NK-92 (cell line): ENCODE results near the gene GMFB.
A peak's percentile ranks its signal among the peaks of the same experiment; 100 is the strongest.
"Not testable (repeated sequence)": the region's sequence is repeated elsewhere in the genome, so short reads cannot be mapped to it uniquely, and the experiment has no call there.

Experiments
- DNase-seq: peaks from one replicate; lab custom pipeline; 2025; ENCODE audit not compliant: unreplicated experiment; lab: John Stamatoyannopoulos, UW

The GMFB gene

DNA sequence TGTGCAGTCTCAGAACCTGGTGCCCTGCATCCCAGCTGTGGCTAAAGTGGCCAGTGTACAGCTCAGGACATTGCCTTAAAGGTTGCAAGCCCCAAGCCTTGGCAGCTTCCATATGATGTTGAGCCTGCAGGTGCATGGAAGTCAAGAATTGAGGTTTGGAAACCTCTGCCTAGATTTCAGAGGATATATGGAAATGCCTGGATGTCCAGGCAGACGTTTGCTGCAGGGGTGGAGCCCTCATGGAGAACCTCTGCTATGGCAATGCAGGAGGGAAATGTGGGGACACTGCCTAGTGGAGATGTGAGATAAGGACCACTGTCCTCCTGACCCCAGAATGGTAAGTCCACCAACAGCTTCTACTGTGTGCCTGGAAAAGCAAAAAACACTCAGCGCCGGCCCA, 29.7 kb downstream of the GMFB start:
- DNase-seq: no peak

DNA sequence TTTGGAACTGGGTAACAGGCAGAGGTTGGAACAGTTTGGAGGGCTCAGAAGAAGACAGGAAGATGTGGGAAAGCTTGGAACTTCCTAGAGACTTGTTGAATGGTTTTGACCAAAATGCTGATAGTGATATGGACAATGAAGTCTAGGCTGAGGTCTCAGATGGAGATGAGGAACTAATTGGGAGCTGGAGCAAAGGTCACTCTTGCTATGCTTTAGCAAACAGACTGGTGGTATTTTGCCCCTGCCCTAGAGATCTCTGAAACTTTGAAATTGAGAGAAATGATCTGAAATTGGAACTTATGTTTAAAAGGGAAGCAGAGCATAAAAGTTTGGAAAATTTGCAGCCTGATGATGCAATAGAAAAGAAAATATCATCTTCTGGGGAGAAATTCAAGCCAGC, 30.2 kb downstream of the GMFB start:
- not testable (repeated sequence) for DNase-seq

DNA sequence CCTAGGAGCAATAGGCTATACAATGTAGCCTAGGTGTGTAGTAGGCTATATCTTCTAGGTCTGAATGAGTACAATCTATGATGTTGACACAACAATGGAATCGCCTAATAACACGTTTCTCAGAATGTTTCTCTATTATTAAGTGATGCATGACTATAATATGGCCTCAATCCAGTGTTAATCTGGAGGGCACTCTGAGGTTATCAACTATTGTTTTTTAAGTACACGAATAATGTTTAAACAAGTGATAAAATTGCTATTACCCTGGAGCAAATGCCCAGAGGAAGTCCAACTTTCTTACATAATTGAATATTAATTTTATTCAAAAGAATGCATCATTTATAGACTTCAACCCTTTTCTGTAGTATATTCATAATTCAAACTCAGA, 31.2 kb downstream of the GMFB start:
- DNase-seq: no peak

DNA sequence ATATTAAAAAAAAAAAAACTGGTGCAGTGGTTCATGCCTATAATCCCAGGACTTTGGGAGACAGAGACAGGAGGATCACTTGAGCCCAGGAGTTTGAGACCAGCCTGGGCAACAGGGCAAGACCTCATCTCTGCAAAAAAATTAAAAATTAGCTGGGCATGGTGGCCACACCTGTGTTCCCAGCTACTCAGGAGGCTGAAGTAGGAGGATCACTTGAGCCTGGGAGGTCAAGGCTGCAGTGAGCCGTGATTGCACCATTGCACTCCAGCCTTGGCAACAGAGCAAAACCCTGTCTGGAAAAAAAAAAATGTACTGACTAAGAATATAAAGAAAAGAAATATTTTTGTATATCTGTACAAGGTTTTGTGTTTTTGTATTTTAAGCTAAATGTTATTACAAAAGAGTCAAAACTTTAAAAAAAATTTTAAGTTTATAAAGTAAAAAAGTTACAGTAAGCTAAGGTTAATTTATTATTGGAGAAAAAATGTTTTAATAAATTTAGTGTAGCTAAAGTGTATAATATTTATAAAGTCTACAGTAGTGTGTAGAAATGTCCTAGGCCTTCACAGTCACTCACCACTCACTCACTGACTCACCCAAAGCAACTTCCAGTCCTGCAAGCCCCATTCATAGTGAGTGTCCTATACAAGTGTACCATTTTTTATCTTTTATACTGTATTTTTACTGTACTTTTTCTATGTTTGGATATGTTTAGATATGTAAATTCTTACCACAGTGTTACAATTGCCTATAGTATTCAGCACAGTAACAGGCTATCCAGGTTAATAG, 31.8 kb downstream of the GMFB start:
- not testable (repeated sequence) for DNase-seq

DNA sequence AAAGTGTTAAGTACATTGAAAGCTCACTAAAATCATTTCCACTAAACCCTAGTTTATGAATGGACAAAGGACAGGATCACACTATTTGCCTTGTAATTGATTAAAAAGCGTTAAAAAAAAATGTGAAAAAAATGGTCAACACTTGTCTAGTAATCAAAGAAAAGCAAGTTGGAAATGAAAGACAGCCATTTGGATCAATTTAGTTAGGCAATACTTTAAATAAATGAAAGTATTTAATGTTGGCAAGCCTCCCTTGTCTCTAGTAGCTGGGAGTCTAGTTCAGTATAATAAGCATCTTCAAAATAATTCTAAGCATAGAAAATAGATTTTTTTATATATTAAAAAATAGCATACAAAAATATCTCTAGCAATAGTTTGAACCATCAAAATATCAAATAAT, 33.4 kb downstream of the GMFB start:
- DNase-seq: no peak

DNA sequence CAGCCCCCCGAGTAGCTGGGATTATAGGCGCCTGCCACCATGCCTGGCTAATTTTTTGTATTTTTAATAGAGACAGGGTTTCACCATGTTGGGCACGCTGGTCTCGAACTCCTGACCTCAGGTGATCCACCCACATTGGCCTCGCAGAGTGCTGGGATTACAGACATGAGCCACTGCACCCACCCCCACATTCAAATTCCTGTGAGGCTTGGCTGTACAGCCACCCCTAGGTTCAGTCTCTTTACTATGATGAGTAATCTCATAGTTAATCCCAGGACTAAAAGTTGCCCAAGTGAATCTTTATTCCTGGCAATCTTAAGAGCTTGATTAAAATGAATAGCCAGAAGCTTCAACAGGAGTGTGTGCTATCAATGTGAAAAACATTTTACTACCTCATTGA, 34.8 kb downstream of the GMFB start:
- not testable (repeated sequence) for DNase-seq

DNA sequence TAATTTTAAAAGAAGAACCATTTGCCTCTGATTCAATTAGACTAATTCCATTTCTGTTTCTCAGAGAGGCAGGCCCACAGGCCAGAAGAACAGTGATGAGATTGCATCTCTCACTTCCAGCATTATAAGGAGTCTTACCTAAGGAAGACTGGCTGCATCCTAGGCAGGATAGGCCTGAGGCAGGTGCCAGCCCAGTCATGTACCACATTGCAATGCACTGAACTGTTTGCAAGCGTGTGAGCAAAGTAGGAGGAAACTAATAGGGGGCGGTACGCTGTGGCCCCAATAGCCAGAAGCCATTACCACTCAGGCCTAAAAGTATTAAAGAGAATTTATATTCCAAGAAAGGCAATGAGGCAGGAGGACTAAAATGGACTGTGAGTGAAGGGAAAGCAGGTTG, 35.5 kb downstream of the GMFB start:
- no peak for DNase-seq

DNA sequence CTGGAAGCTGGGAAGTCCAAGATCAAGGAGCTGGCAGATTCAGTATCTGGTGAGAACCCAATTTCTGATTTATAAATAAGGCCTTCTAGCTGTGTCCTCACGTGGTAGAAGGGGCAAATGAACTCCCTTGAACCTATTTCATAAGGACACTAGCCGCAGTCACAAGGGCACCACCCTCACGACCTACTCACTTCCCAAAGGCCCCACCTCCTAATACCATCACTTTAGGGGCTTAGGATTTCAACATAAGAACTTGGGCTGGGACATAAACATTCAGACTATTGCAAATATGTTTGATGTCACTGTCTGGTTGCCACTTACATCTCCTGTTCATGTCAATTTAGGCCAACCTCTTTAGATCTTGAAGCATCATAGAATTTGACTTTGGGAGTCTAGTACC, 36.8 kb downstream of the GMFB start:
- no peak for DNase-seq

DNA sequence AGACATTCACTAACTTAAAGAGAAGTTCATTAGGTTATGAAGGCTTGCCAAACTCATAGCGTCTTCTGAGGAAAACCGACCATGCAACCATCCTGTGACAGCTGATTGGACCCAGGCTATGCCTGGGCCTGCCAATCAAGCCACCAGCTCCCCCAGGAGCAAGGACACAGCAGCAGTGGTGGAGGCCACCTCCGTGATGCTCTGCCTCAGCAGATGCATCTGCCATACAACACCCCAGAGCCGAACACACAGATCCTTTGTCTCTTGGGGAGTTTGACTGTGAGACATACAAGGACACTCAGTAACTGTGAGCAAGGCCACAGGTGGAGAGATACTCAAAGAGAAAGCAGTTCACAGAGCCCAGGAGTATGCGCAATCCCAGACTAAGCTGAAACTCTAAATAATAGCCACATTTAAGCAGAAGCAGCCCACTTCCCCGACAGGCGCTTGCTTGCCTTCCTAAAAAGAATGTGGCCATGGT, 37.6 kb downstream of the GMFB start:
- no peak for DNase-seq

DNA sequence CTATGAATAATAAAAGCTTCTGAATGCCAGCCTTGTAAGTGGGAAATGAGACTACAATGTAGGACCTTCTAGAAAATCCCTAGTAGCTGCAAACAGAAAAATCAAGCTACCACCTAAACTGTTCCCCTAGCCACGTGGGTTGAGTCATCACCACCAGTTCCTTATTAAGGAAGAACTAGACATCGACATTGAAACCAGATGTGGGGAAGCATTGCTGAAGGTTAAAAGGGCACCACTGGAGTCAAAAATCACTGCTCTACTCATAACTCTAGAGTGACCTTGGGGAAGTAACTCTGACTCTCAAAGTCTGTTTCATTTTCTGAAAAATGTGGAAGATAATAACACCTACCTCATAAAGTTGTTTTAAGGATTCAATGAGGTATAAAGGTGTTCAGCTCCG, 38.2 kb downstream of the GMFB start:
- DNase-seq: no peak

DNA sequence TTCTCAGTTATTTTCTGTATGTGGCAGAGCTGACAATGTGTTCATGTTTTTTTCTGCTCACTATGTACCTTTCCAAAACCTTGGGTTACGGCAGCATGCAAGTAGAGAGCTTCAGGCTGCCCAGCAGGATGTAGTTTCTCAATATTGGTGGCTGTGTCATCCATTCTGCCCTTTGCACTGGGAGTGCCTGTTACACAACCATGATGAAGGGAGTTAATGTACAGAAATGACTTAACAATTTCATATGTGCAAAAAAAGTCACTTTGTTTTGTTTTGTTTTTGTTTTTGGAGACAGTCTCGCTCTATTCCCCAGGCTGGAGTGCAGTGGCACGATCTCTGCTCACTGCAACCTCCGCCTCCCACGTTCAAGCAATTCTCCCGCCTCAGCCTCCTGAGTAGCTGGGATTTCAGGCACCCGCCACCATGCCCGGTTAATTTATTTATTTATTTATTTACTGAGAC, 41.5 kb downstream of the GMFB start:
- no peak for DNase-seq

DNA sequence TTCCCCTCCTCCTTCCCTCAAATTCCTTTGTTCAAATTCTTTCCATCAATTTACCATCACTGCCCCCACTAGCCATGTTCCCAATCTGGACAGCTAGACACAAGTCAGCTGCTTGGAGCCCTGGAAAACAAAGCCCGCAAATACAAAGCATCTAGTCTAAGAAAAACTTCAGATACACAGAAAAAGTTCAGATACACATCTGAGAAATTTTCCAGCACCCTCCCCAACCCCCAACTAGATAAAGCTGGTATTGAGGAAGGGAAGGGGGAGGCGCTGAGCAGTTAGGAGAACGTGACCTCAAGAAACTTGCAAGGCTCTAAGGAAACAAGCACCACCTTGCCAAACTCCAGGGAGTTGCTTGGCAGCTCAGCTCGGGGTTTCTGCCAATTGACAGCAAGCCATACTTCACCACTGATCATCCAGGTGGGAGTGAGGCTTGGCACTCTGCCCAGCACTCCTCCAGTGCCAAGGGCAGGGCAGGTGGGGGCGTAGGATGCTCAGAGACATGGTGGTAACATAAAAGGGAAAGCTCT, 42.6 kb downstream of the GMFB start:
- DNase-seq: no peak

DNA sequence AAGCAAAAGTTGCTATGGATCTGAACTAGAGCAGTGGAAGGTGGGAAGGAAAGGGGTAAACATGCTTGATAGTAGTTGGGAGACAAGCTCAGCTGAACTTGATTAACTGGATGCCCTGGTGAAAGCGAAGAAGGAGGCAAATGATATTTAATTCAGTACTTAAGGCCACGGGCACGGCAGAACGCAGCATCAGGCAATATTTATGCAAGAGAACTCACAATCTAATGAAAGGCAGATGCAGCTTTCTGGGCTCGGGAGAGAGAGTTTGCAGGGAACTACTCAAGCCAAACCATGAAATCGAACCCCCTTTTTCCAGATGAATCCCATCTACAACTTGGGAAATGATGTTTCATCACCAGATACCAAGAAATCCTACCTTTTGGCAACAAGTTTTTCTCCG, 44.1 kb downstream of the GMFB start:
- no peak for DNase-seq

DNA sequence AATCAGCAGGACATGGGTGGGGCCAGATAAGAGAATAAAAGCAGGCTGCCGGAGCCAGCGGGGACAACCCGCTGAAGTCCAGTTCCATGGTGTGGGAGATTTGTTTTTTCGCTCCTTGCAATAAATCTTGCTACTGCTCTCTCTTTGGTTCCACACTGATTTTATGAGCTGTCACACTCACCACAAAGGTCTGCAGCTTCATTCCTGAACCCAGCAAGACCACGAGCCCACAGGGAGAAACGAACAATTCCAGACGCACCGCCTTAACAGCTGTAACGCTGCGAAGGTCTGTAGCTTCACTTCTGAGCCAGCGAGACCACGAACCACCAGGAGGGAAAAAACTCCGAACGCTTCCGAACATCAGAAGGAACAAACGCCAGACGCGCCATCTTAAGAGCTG, 44.8 kb downstream of the GMFB start:
- DNase-seq: no peak

DNA sequence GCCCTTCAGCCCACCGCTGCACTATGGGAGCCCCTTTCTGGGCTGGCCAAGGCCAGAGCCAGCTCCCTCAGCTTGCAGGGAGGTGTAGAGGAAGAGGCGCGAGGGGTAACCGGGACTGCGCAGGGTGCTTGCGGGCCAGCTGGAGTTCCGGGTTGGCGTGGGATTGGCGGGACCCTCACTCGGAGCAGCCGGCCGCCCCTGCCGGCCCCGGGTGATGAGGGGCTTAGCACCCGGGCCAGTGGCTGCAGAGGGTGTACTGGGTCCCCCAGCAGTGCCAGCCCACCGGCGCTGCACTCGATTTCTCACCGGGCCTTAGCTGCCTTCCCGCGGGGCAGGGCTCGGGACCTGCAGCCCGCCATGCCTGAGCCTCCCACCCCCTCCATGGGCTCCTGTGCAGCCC, 45.8 kb downstream of the GMFB start:
- not testable (repeated sequence) for DNase-seq

DNA sequence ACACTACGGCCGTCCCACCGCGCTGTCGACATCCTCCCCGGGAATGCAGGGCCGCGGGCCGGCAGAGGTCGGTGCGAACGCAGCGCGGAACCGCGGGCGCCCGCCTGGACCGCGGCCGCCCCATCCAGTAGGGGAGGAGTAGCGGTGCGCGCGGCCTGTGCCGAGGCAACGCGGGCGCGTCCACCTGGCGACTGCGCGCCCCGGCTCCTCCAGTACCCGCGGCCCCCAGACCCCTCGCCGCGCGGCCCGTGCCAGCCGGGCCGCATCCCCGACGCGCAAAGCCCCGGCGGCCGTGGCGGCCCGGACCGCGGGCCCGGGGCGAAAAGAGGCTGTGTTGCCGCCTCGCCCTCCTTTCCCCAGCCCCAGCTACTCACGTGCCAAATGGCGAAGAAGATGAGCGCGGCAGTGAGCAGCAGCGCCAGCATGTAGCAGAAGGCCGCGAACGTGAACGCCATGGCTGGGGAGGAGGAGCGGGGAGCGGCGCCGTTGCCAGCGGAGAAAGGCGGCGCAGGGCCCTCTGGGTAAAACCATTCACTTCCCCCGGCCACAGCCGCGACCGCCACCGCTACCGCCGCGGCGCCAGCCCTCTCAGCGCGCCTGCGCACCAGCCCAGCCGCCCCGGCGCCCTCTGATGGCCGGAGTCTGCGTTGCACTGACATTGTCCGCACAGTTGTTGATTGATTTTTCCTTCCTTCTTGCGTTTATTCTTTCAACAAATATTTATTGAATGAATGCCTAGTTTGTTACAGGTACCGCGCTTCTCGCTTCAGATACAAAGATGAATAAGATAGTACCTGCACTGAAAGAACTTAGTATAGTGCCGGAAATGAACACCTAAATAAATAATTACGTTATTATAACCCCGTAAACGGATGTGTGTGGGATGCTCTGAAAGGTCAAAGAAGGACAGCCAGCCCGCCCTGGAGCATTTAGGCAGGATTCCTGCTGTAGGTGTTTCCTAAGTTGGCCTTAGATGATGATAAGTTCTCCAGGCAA, 47.6 kb downstream of the GMFB start, which contains the start of gene CNIH1:
TSS of gene CNIH1 (minus strand) at position 502 of the 996 bp plus-strand sequence. CDS start at position 455, 47 bp downstream.
- DNase-seq: peak; percentile 49

DNA sequence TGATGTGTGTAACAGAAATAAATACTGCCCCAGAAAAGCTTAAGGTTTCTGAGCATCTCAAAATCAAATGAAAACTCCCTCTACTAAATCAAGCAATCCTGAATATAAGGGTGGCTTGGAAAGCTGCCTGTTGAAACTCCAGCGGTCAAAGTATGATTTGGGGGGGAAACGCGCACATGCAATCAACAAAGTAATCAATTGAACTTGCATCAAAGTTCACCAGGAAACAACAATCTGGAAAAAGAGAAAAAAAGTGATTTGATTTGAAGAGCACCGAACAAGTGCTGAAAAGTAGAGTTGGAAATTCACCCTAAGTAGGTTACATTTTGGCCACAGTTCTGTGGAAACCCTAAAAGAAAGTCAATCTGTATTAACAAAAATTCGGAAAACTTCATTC, 48.3 kb downstream of the GMFB start:
- no peak for DNase-seq

DNA sequence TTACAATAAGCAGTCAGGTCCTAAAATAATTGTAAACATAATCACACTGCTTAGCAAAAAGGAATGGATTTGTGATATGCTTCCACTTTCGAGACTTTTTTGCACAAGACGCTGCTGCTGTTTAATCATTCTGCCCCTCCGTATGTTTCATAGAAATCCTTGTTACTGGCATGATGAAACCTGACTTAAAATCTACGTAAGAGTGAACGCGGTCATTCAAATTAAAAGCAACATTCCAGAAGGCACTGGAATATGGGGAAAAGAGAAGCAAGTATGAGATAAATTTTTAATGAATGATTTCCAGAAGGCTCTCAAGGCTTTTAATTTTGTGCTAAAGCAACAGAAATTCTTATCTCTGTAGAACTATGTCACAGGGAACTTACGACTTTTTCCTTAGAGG, 48.7 kb downstream of the GMFB start:
- no peak for DNase-seq

DNA sequence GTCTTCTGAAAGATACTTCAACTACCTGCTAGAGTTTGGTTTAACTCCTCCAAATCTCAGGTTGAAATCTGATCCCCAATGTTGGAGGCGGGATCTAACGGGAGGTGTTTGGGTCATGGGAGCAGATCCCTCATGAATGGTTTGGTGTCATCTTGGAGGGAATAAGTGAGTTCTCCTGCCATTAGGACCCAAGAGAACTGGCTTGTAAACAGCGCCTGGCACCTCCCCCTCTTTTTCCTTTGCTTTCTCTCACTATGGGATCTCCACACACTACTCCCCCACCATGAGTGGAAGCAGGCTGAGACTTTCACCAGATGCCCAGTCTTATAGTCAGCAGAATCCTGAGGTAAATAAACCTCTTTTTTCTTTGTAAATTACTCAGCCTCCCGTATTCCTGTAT, 50.1 kb downstream of the GMFB start:
- DNase-seq: no peak

DNA sequence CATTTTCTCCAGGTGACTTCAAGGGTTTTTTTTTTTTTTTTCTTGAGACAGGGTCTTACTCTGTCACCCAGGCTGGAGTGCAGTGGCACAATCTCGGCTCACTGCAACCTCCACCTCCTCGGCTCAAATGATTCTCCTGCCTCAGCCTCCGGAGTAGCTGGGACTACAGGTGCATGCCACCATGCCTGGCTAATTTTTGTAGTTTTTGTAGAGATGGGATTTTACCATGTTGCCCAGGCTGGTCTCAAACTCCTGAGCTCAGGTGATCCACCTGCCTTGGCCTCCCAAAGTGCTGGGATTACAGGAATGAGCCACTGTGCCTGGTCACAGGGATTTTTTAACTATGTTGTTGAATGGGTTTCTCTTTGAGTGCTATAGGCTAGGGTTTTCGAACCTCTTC, 50.8 kb downstream of the GMFB start:
- DNase-seq: not testable (repeated sequence)

DNA sequence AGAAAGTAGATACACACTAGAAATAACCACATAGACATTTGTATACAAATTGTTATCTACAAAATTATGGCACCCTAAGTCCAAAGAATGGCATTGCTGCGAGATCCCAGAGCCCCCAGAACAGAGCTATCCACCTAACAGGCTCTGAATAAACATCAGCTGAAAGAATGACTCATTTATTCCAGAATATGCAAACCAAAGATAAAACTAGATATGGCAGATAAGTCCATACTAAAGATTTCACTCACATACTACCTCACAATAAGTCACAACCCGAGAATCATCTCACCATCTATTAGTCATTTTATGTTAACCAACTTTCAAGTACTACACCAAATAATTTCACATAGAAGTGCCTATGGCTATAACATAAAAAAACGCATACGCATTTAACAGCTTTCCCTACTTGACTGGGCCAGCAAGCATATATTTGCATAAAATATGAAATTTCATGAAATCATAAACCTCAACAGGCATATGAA, 53.2 kb downstream of the GMFB start:
- DNase-seq: no peak
